GM19397 (cell line): ENCODE measurements around the gene NOL4L.

Experiments used
- ATAC-seq: cut with Tn5 transposase; IDR thresholded peaks from one replicate; pipeline ENCODE4 v1.9.1; 2021; ENCODE audit warnings: mild to moderate bottlenecking, moderate library complexity; ENCODE audit not compliant: unreplicated experiment

The NOL4L gene

DNA sequence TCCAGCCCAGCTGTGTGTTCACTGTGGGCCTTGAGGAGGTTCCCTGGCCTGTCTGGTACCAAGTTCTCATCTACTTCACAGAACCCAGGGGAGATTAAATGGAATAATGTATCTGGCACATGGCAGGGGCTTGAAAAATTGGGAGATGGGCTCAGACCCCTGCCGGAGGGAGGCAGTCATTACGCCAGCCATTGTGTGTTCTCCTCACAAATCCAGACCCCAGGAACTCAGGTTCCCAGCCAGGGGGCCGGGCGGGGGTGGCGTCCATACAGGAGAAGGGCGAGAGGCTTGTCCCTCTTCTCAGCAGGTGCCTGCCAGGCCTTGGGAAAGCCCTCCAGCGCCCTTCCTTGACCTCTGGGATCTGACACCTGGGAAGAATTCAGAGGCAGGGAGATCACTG lies 8.1 kb downstream of the NOL4L start:
- no peak for ATAC-seq

- ATAC-seq, result no peak
These were observed 8.6 kb downstream of the NOL4L start for GRCh38 chr20:32576560-32576959.

DNA sequence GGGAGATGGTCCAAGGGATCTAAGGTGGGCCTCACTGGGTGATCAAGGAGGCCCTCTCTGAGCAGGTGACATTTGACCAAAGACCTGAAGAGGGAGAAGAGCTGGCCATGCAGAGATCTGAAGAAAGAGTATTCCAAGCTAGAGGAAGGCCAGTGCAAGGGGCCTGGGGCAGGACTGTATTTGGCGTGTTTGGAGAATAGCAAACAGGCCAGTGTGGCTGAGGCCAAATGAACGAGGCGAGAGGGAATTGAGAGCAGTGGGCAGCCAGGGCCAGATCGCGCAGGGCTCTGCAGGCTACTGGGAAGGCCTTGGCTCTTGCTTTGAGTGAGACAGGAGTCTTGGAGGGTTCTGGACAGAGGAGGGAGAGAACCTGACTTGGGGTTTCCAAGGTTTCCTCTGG lies 9.3 kb downstream of the NOL4L start:
- no peak for ATAC-seq

DNA sequence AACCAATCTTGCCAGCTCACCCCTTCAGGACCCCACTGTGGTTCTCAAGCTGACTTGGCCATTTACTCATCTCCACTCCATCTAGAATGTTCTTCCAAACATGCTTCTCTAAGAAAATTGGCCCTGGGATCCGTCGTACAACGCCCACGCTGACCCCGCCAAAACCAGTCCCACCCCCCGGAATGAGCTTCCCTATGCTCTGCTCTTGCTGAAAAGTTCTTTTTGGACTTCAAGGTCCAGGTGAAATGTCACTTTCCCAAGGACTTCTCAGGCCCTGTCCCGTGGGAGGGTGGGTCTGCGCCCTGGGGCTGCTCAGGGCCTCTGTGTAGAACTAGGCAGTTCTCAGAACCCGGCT lies 9.9 kb downstream of the NOL4L start:
- no peak for ATAC-seq

DNA sequence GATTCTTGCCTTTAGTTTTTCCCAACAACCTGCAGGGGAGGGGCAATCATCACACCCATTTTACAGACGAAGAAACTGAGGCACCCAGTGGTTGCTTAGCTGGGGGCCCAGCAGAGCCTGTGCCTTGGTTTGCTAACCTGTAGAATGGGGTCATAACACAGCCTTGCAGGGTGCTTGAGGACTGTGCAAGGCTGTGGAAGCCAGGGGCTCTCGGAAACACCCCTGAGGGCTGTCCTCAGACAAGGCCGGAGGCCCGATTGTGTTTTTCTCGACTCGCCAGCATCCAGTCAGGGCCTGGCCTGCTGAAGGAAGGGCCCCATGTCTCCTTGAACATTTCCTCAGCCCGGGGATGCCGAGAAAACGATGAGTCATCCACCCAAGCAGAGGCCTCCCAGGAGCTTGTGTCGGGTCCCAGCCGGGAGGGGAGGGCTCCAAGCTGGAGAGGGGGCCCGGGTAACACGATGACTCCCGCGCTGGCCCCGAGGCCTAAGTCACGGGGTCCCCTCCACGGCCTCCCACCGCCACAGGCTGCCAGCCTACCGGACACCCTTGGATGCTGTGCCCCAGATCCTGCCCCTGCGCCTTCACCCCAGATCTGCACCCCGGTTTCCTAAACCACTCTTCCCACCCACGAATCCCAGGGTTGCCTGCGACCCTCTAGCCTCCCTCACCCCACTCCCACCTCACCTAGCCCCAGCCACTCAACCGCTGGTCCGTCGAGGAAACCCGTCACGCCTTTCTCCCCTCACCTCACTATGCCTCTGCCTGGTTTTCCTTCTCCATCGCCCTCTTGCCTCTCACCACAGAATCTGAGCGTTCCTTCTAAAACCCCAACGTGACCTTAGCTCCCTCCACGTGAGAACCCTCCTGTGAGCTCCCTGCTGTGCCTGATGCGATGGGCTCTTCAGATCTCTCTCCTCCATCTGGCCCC lies 10.6 kb downstream of the NOL4L start:
- ATAC-seq, result no peak

GRCh38 chr20:32573167-32573851 lies 11.8 kb downstream of the NOL4L start:
- ATAC-seq, result no peak

- ATAC-seq, result no peak
These were observed 12.7 kb downstream of the NOL4L start for GRCh38 chr20:32572271-32572968.

DNA sequence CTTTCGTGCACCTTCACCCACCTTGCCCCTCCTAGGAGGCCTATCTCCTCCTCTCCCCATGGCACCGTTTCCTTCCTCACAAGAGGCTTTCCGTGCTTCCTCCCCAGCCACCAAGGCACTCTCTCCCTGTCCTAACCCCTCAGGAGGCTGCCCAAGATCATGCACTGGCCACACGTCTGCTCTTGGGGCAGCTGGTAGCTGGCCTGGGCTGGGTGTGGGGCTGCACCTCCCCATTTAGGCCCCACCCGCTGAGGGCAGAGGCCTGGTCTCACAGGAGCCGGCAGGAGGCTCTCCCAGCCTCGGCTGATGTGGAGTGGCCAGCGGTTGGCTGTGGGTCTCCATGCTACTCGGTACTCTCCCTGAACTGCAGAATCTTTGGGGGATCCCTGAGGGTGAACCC lies 13.6 kb downstream of the NOL4L start:
- no peak for ATAC-seq

DNA sequence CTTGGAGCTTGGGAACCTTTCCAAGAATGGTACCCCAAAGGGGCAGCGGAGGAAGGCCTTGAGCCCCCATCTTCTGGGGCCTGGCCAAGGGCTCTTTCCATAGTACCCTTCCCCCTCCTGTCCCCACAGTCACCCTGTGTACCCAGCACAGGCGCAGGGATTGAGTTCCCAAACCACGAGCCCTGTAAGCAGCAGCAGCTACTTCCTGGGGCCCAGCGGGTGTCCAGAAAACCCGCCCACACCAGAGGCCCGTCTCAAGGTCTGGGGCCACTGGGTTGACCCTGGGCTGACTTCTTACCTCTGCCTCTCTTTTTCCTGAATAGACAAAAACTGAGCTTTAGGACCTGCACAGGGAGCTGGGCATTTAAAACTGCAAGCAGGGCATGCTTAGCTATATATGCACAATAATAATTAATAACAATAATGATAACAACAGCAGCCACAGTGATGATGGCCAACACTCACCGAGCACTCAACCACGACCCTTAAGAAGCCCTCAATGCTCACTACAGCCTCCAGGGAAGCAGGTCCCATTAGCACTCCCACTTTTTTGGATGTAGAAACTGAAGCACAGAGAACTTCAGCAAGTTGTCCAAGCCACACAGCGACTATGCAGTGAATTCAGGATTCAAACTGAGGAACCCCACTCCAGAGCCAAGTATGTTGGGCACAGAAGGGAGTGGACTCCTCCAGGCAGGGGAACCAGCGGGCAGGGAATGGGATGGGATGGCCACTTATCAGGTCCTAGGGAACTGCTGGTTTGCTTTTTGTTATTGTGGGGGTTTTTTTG lies 14.5 kb downstream of the NOL4L start:
- ATAC-seq, result no peak

DNA sequence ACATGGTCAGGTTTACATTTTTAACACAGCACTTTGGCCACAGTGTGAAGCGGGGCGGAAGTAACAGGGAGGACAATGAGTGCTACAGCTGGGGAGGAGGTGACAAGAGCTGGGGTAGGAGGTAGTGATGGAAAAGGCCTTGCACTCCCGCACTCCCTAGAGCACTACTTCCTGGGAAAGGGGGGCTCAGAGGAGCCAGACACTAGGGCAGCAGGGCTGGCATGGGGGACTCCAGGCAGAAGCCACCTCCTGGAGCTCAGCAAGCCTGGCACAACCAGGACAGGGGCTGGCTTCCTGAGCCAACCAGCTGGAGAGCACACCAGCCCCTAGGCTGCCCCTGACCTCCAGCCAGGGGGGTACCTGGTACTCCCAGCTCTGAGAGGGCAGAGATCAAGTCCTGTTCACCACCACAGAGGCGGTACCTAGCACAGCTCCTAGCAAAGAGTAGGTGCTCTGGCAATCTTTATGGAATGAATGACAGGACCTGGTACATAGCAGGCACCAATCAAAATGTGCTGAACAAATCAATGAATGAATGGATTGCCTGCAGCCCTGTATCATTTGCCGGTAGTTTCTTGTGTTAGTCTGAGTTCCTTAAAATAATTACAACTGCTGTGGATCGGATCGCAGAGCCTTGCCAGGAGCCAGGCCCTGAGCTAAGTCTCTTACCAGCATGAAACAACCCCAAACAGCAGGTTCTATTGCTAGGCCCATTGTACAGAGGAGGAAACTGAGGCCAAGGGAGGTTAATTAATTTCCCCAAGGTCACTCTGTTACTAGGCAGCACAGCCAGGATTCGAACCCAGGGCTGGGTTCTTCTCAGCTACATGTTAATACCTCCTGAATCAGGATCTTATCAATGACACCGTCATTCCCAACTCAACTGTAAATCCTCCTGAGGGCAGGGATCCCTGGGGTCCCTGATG lies 15.5 kb downstream of the NOL4L start:
- ATAC-seq, result no peak

GRCh38 chr20:32569018-32569379 lies 16.1 kb downstream of the NOL4L start:
- no peak for ATAC-seq

GRCh38 chr20:32567384-32568178 lies 17.6 kb downstream of the NOL4L start:
- ATAC-seq, result no peak

- ATAC-seq, result no peak
These were observed 18.5 kb downstream of the NOL4L start for GRCh38 chr20:32566379-32567374.

DNA sequence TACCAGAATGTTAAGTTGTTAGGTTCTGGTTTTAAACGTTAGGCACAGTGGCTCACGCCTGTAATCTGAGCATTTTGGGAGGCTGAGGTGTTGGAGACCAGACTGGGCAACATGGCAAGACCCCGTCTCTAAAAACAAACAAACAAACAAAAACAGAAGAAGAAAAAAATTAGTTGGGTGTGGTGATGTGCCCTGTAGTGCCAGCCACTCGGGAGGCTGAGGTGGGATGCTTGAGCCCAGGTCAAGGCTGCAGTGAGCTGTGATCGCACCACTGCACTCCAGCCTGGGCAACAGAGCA lies 19.4 kb downstream of the NOL4L start:
- no peak for ATAC-seq

- ATAC-seq, result no peak
These were observed 20.0 kb downstream of the NOL4L start for GRCh38 chr20:32564921-32565734.

DNA sequence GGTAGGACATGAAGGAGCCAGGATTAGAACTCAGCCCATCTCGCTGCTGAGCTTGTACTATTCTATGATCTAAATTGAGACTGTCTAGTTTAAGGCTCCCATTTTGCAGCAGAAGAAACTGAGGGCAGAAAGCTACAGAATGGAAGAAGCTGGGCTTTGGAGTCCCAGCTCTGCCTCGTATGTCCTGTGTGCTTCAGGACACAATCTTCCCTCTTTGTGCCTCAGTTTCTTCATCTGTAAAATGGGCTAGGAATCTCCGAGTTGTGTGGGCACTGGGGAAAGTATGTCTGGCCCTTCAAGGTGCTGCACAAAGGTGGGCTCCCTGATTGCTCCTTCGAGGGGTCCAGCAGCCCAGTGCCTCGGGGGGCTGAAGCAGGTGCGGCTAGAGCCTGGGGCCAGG lies 20.7 kb downstream of the NOL4L start:
- ATAC-seq, result no peak
